IMR-90 (cell line): Measurements from ENCODE around the gene OR7G2.

Experiments used
- BHLHE40 ChIP-seq: fragments of 150-350 bp; IDR thresholded peaks from 2 replicates; pipeline ENCODE4 v1.6.1; 2016; ENCODE audit warnings: mild to moderate bottlenecking, low read depth, low read length
- CHD1 ChIP-seq: IDR thresholded peaks from 2 replicates; pipeline ENCODE4 v1.6.1; 2012; ENCODE audit warnings: low read depth, low read length, improper control_type of control experiment
- FOS ChIP-seq: fragments of 150-350 bp; IDR thresholded peaks from 2 replicates; pipeline ENCODE4 v1.6.1; 2016; ENCODE audit warnings: low read depth, low read length
- POLR2A ChIP-seq: IDR thresholded peaks from 2 replicates; pipeline ENCODE4 v1.6.1; 2012; ENCODE audit warnings: mild to moderate bottlenecking, low read depth, low read length
- RAD21 ChIP-seq: IDR thresholded peaks from 2 replicates; pipeline ENCODE4 v1.6.1; 2012; ENCODE audit warnings: low read length, improper control_type of control experiment
- RCOR1 ChIP-seq: IDR thresholded peaks from 2 replicates; pipeline ENCODE4 v1.6.1; 2012; ENCODE audit warnings: mild to moderate bottlenecking, low read length, improper control_type of control experiment; ENCODE audit not compliant: insufficient replicate concordance
- SMC3 ChIP-seq: fragments of 150-350 bp; IDR thresholded peaks from 2 replicates; pipeline ENCODE4 v1.6.1; 2016; ENCODE audit warnings: low read depth, mild to moderate bottlenecking, antibody characterized with exemption, low read length, moderate library complexity
- TF ChIP-seq, protein P1 (sequence below): conservative IDR thresholded peaks from 2 replicates; pipeline ENCODE4 v1.5.1; 2012; ENCODE audit warnings: mild to moderate bottlenecking, low read depth, low read length, improper control_type of control experiment

- TF ChIP-seq, protein P1, sequence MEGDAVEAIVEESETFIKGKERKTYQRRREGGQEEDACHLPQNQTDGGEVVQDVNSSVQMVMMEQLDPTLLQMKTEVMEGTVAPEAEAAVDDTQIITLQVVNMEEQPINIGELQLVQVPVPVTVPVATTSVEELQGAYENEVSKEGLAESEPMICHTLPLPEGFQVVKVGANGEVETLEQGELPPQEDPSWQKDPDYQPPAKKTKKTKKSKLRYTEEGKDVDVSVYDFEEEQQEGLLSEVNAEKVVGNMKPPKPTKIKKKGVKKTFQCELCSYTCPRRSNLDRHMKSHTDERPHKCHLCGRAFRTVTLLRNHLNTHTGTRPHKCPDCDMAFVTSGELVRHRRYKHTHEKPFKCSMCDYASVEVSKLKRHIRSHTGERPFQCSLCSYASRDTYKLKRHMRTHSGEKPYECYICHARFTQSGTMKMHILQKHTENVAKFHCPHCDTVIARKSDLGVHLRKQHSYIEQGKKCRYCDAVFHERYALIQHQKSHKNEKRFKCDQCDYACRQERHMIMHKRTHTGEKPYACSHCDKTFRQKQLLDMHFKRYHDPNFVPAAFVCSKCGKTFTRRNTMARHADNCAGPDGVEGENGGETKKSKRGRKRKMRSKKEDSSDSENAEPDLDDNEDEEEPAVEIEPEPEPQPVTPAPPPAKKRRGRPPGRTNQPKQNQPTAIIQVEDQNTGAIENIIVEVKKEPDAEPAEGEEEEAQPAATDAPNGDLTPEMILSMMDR, result no peak
- TF ChIP-seq RAD21 (no peak), BHLHE40 (no peak), POLR2A (no peak), FOS (no peak), CHD1 (no peak), RCOR1 (no peak), SMC3 (no peak)
Observed at GRCh38 chr19:9128171-9128570, 20.9 kb upstream of the OR7G2 start.
